NCI-H2107 treated with DMSO at 0.1 percent for 48 hours (cell line): Measurements from ENCODE around the gene CHRNA4.

Experiments used
- DNase-seq: peaks from one replicate; lab custom pipeline; 2025; ENCODE audit not compliant: unreplicated experiment; lab: John Stamatoyannopoulos, UW

The CHRNA4 gene

GRCh38 chr20:63294536-63294900, 66.6 kb downstream of the CHRNA4 start:
- no peak for DNase-seq

- DNase-seq = no peak
Observed at GRCh38 chr20:63293871-63294535, 67.1 kb downstream of the CHRNA4 start.

DNA sequence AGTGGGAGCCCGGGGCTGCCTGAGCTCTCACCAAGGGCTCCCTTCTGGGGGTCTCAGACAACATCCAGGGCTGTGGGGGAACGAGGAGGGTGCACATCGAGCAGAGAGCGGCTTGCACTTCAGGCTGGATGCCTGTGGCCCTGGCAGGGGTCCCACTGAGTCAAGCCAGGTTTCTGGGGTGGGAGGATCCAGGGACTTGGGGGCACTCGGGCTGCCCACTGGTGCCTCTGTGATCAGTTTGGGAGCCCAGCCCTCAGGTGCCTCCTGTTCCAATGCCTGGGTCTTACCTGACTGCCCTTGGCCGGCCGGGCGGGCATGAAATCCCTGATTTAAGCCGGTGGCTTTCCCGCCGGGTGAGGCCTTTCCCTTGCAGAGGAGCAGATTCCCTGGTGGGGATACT, 67.7 kb downstream of the CHRNA4 start:
- DNase-seq = no peak
